ENCODE results near the gene FCGBP. TPM values are rescaled to one million over a fixed set of nuclear protein-coding genes. Genes with fewer than 3 reads are reported as not detected.
A peak's percentile ranks its signal among the peaks of the same experiment; 100 is the strongest.

Gene FCGBP
- total and polyA plus RNA-seq, 11 donors, result 0.76 to 44.4 (median 3.8) TPM

DNA sequence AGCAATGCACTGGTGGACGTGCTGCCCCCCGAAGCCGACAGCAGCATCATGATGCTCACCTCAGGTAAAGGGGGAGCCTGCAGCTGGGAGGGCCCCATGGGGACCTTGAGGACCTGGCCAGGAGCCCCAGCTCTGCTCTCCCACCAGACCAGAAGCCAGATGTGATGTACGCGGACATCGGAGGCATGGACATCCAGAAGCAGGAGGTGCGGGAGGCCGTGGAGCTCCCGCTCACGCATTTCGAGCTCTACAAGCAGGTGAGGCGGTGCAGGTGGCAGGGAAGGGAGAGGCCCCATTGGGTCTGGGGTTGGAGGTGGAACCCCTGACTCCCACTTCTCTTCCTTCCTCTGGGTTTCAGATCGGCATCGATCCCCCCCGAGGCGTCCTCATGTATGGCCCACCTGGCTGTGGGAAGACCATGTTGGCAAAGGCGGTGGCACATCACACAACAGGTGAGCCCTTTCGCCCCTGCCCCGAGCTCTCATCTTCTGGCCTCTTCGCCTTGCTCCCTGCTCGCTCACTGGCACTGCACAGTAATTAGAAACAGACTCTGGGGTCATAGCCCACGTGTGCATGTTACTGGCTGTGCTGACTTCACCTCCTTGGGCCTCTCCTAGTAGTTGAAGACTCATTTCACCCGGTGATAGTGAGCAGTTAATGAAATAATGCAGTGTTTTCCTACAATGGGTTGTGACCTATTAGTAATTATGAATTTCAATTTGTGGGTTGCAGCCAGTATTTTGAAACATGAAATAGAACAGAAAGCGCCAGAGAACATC, 40.1 kb upstream of the FCGBP start:
- no peak overlapping the region for H3K27ac ChIP-seq
- intact Hi-C loops (cut with DNase I), result loop anchor here in 3 of 10 donors (5.0 to 10.0 kb wide), 3 partner anchors 127 to 180 kb away; partner anchors contain the start of gene FBL (in 2 of the 3)
- ATAC-seq (no peak), DNase-seq (no peak)
- peaks cover 0 to 26% (median 12%) of the 10 kb centered on the region in 12 donors for H3K4me1 ChIP-seq
- WGBS, 4 donors, result 90 to 96% (median 95%) methylated on average over 19 to 24 of the region's 24 CpGs
- no peak overlapping the region for H3K4me3 ChIP-seq
- peaks cover 0 to 76% (median 73%) of the 10 kb centered on the region in 9 donors for H3K36me3 ChIP-seq
- no peaks in the 10 kb centered on the region for H3K9me3 ChIP-seq
- H3K27me3 ChIP-seq, result no peaks in the 10 kb centered on the region
- TF ChIP-seq, protein P1, sequence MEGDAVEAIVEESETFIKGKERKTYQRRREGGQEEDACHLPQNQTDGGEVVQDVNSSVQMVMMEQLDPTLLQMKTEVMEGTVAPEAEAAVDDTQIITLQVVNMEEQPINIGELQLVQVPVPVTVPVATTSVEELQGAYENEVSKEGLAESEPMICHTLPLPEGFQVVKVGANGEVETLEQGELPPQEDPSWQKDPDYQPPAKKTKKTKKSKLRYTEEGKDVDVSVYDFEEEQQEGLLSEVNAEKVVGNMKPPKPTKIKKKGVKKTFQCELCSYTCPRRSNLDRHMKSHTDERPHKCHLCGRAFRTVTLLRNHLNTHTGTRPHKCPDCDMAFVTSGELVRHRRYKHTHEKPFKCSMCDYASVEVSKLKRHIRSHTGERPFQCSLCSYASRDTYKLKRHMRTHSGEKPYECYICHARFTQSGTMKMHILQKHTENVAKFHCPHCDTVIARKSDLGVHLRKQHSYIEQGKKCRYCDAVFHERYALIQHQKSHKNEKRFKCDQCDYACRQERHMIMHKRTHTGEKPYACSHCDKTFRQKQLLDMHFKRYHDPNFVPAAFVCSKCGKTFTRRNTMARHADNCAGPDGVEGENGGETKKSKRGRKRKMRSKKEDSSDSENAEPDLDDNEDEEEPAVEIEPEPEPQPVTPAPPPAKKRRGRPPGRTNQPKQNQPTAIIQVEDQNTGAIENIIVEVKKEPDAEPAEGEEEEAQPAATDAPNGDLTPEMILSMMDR (IDR thresholded peaks at IDR 0.05), result no peak
- no peak for TF ChIP-seq POLR2A (IDR thresholded peaks at IDR 0.05)

DNA sequence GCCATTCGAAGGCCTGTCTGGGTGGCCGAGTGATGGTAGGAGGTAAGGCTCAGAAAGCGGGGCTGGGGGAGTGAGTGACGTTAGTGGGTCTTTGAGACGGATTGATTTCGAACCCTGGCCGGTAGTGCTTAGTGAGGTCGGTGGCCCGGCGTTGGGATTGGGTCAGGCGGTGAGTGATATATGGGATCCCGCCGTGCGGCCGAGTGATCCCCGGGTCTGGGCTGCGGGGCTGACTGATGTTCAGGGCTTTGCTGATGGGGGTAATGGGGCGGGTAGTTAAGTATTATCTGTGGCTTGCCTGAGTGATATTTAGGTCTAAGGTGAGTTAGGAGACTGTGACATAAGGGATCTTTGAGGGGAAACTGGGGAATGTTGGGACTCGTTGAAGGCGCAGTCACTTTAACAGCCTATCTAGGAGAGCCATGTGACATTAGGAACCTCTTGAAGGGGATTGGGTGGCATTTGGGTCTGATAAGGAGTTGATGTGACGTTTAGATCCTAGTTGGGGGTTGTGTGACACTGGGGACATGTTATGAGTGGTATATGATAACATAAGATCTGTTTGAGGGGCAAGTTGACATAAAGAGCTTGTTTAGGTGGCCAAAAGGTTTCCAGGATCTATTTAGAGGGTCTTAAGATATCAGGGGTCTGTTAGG, 37.1 kb upstream of the FCGBP start:
- no peak for TF ChIP-seq POLR2A (IDR thresholded peaks at IDR 0.05)
- TF ChIP-seq, protein P1 (IDR thresholded peaks at IDR 0.05), result no peak

DNA sequence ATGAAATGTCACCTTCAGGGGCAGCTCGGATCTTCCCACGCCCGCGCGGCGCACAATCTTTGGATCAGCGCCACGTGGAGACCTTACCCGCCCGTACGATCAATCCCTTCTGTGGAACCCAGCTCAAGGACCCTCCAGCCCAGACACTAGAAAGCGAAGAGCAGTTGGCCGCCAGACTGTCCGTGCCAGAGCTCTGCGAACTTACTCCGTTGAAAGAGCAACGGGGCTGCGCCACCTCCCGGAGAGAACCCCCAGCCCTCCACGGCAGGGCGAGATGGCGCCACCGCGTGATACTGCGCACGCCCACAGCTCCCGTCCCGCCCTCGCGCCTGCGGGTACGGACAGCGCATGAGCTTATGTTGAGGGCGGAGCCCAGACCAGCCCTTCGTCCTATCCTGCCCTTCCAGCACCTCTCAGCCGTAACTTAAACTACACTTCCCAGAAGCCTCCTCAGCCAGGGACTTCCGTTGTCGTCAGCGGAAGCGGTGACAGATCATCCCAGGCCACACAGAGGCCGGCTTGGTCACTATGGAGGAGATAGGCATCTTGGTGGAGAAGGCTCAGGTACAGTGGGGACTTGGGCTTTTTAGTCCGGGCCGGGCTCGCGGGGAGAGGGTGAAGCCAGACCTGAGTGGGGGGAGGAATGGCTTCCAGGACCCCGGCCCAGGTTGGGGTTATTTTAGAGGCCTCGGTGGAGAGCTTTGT, 36.4 kb upstream of the FCGBP start, which contains the start of gene PSMC4:
PSMC4 (plus strand) TSS at position 491 of the 705 bp plus-strand sequence; CDS start at position 529, 38 bp downstream.
- Histone ChIP-seq H3K4me3 (peak within 1 kb of the TSS; percentile 67 to 93 (median 85)), H3K27me3 (no peaks in the 10 kb centered on the region), H3K4me1 (peaks cover 0 to 32% (median 13%) of the 10 kb centered on the region in 12 donors), H3K9me3 (no peaks in the 10 kb centered on the region), H3K36me3 (peaks cover 0 to 40% (median 37%) of the 10 kb centered on the region in 9 donors), H3K27ac (peak within 1 kb of the TSS; percentile 40 to 95 (median 90))
- DNase-seq, result peak; percentile 98 to 99 (median 99)
- TF ChIP-seq, protein P1 (IDR thresholded peaks at IDR 0.05), result peak; percentile 57 to 95 (median 73)
- peak; percentile 42 to 88 for TF ChIP-seq POLR2A (IDR thresholded peaks at IDR 0.05)
- ATAC-seq, result peak; percentile 99 to 100 (median 100)
- intact Hi-C loops (cut with DNase I), result loop anchor here in 6 of 10 donors (2.0 to 10.0 kb wide), 6 partner anchors 26 to 178 kb away; partner anchors contain the start of genes ZNF546 (in 3 of the 6), FBL (in 2 of the 6) and ZNF780A (in 1 of the 6)
- 0 to 1% (median 0%) methylated on average over 28 to 47 of the region's 47 CpGs for WGBS, 4 donors

More for the DNA sequence above, 37.1 kb upstream of the FCGBP start:
- no peaks in the 10 kb centered on the region for H3K9me3 ChIP-seq
- no peaks in the 10 kb centered on the region for H3K27me3 ChIP-seq
- DNase-seq, result peak in 1 of 5 donors; percentile 33
- WGBS, 4 donors, result 1 to 2% (median 2%) methylated on average over 21 of the region's 21 CpGs
- intact Hi-C loops (cut with DNase I), result loop anchor here in 6 of 10 donors (2.0 to 10.0 kb wide), 6 partner anchors 25 to 179 kb away; partner anchors contain the start of genes ZNF546 (in 3 of the 6), FBL (in 2 of the 6) and ZNF780A (in 1 of the 6)
- ATAC-seq, result no peak
- peak overlapping the region; percentile 67 to 93 (median 85) for H3K4me3 ChIP-seq
- peaks cover 0 to 32% (median 13%) of the 10 kb centered on the region in 12 donors for H3K4me1 ChIP-seq
- peak overlapping the region; percentile 37 to 95 (median 90) for H3K27ac ChIP-seq
- peaks cover 0 to 45% (median 43%) of the 10 kb centered on the region in 9 donors for H3K36me3 ChIP-seq

Data from heart left ventricle (tissue), 16 donors.